ENCODE measurements around the gene PAF1. TPM values are rescaled to one million over a fixed set of nuclear protein-coding genes. Genes with fewer than 3 reads are reported as not detected.

The PAF1 gene
- total and polyA plus RNA-seq, 2 donors (not counting 1 experiment from before 2014, with no cell fraction given): 46.4 to 65.5 TPM

DNA sequence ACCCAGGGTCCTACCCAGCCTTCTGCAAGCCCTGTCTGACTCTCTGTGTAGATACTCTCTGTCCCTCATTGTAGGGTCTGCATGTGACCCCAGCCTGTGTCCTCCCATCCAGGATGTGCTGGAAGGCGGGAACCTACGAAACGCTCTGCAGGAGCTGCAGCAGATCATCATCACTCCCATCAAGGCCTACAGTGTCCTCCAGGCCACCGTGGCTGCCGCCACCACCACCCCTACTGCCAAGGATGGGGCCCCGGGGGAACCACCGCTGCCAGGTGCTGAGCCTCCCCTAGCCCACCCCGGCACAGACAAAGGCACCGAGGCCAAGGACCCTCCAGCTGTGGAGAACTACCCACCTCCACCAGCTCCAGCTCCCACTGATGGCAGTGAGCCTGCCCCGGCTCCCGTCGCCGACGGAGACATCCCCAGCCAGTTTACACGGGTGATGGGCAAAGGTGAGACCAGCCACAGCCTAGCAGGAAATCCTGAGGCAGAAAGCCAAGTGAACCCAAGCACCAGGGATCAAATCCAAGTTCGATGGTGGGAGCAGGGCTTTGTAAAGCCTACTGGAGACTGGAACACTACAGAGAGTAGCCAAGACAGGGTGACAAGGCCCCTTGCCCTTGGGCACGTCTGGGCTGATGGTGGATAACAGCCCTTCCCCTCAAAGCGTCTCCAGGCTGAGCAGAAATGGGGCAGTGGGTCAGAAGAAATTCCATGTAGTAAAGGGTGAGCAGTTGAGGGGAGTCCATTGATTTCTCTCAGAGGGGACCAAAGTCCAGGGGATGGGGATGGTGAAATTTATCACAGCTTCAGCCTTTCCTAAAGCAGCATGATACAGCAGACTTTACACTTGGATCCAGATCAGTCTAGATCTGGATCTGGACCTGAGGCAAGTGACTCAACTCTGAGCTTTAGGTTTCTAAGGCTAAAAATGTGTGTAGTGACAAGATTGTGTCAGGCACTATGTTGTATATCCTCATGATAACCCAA is 13.2 kb downstream of the PAF1 start:
- H2AFZ ChIP-seq (ENCODE audit: low read length): no peak overlapping the region
- no peaks in the 10 kb centered on the region for H3K27me3 ChIP-seq (ENCODE audit: control insufficient read depth, insufficient read depth, low read length)
- DNase-seq (ENCODE audit: low read depth in 2 of 2): no peak
- H3K4me1 ChIP-seq (ENCODE audit: control insufficient read depth, extremely low read depth, insufficient read depth, low read length): peaks cover 8% of the 10 kb centered on the region
- H3K36me3 ChIP-seq (ENCODE audit: control insufficient read depth, insufficient read depth, low read length): peaks cover 38% of the 10 kb centered on the region
- H4K20me1 ChIP-seq (ENCODE audit: control insufficient read depth, extremely low read depth, insufficient read depth, low read length): no peaks in the 10 kb centered on the region
- no peak overlapping the region for H3K9ac ChIP-seq (ENCODE audit: insufficient read depth, low read length)
- TF ChIP-seq, protein P1, sequence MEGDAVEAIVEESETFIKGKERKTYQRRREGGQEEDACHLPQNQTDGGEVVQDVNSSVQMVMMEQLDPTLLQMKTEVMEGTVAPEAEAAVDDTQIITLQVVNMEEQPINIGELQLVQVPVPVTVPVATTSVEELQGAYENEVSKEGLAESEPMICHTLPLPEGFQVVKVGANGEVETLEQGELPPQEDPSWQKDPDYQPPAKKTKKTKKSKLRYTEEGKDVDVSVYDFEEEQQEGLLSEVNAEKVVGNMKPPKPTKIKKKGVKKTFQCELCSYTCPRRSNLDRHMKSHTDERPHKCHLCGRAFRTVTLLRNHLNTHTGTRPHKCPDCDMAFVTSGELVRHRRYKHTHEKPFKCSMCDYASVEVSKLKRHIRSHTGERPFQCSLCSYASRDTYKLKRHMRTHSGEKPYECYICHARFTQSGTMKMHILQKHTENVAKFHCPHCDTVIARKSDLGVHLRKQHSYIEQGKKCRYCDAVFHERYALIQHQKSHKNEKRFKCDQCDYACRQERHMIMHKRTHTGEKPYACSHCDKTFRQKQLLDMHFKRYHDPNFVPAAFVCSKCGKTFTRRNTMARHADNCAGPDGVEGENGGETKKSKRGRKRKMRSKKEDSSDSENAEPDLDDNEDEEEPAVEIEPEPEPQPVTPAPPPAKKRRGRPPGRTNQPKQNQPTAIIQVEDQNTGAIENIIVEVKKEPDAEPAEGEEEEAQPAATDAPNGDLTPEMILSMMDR (conservative IDR thresholded peaks at IDR 0.05 in 1 of 2, IDR thresholded peaks at IDR 0.05 in 1 of 2; ENCODE audit: low read depth in 1 of 2, low read length in 2 of 2): no peak
- no peak for TF ChIP-seq EZH2 (IDR thresholded peaks at IDR 0.05; ENCODE audit: low read length, missing control alignments)
- no peak overlapping the region for H3K4me2 ChIP-seq (ENCODE audit: extremely low read depth, insufficient read depth, low read length)
- H3K27ac ChIP-seq (ENCODE audit: insufficient read depth, low read length): peak overlapping the region; percentile 10
- H3K9me3 ChIP-seq (ENCODE audit: control insufficient read depth, insufficient read depth, low read depth, low read length): no peaks in the 10 kb centered on the region
- H3K4me3 ChIP-seq (replicated peaks in 1 of 4; ENCODE audit: control extremely low read depth in 1 of 4, insufficient read depth in 1 of 4, low read depth in 3 of 4, low read length in 4 of 4): no peak overlapping the region
- H3K79me2 ChIP-seq (ENCODE audit: control insufficient read depth, insufficient read depth, low read length): peaks cover 4% of the 10 kb centered on the region

DNA sequence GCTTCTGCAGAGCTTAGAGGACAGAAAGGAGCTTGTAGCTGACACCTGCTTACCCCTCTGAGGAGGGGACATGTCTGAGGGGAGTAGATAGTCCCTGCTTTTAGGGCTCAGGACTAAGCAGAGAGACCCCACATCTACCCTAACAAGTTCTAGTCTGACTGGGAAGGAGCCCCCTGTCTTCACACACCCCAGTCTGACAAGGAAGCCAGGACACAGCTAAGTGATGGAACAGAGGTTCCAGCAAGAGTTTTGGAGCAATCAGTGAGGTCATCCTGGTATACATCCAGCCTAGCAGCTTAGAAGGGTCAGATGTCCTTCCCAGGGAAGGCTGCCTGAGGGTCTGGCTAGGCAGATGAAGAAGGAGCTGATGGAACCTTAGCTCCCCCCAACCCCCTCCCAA is 15.0 kb downstream of the PAF1 start:
- no peak overlapping the region for H3K27ac ChIP-seq (ENCODE audit: insufficient read depth, low read length)
- no peak for TF ChIP-seq EZH2 (IDR thresholded peaks at IDR 0.05; ENCODE audit: low read length, missing control alignments)
- TF ChIP-seq, protein P1 (conservative IDR thresholded peaks at IDR 0.05 in 1 of 2, IDR thresholded peaks at IDR 0.05 in 1 of 2; ENCODE audit: low read depth in 1 of 2, low read length in 2 of 2): no peak

DNA sequence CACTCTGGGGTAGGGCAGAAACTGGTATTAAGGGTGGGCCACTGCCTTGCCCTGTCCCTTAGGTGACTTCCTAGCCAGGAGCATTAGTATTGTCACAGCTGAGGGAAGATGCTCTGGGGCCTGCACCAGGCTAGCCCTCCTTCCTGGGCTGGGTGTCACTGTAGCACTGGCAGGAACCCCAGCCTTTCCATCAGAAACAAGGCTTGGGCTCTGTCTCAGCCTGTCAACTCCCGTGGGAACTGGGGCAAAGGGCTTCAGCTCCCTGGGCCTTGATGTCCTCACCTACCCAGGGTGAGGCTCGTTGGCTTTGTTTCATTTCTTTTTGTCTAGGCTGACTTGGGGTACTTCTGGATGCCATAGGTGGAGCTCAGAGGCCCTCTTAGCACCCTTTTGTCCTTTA is 18.0 kb downstream of the PAF1 start:
- Histone ChIP-seq H3K9me3 (ENCODE audit: control insufficient read depth, insufficient read depth, low read depth, low read length) (no peaks in the 10 kb centered on the region), H3K4me3 (replicated peaks in 1 of 4; ENCODE audit: control extremely low read depth in 1 of 4, insufficient read depth in 1 of 4, low read depth in 3 of 4, low read length in 4 of 4) (peak overlapping the region in 1 of 4 experiments; percentile 27), H3K27ac (ENCODE audit: insufficient read depth, low read length) (peak overlapping the region; percentile 82), H3K36me3 (ENCODE audit: control insufficient read depth, insufficient read depth, low read length) (peaks cover 26% of the 10 kb centered on the region), H3K27me3 (ENCODE audit: control insufficient read depth, insufficient read depth, low read length) (no peaks in the 10 kb centered on the region), H2AFZ (ENCODE audit: low read length) (no peak overlapping the region), H3K4me1 (ENCODE audit: control insufficient read depth, extremely low read depth, insufficient read depth, low read length) (peaks cover 18% of the 10 kb centered on the region), H3K9ac (ENCODE audit: insufficient read depth, low read length) (peak overlapping the region; percentile 29), H3K4me2 (ENCODE audit: extremely low read depth, insufficient read depth, low read length) (peak overlapping the region; percentile 30), H3K79me2 (ENCODE audit: control insufficient read depth, insufficient read depth, low read length) (peaks cover 4% of the 10 kb centered on the region), H4K20me1 (ENCODE audit: control insufficient read depth, extremely low read depth, insufficient read depth, low read length) (no peaks in the 10 kb centered on the region)
- DNase-seq (ENCODE audit: low read depth in 2 of 2): peak in 1 of 2 donors; percentile 54
- TF ChIP-seq, protein P1 (conservative IDR thresholded peaks at IDR 0.05 in 1 of 2, IDR thresholded peaks at IDR 0.05 in 1 of 2; ENCODE audit: low read depth in 1 of 2, low read length in 2 of 2): no peak
- TF ChIP-seq EZH2 (IDR thresholded peaks at IDR 0.05; ENCODE audit: low read length, missing control alignments): no peak

More for the DNA sequence above, 15.0 kb downstream of the PAF1 start:
- Histone ChIP-seq H3K9ac (ENCODE audit: insufficient read depth, low read length) (no peak overlapping the region), H3K9me3 (ENCODE audit: control insufficient read depth, insufficient read depth, low read depth, low read length) (no peaks in the 10 kb centered on the region), H3K27me3 (ENCODE audit: control insufficient read depth, insufficient read depth, low read length) (no peaks in the 10 kb centered on the region), H3K36me3 (ENCODE audit: control insufficient read depth, insufficient read depth, low read length) (peaks cover 32% of the 10 kb centered on the region), H3K4me1 (ENCODE audit: control insufficient read depth, extremely low read depth, insufficient read depth, low read length) (peaks cover 18% of the 10 kb centered on the region), H3K4me3 (replicated peaks in 1 of 4; ENCODE audit: control extremely low read depth in 1 of 4, insufficient read depth in 1 of 4, low read depth in 3 of 4, low read length in 4 of 4) (no peak overlapping the region), H4K20me1 (ENCODE audit: control insufficient read depth, extremely low read depth, insufficient read depth, low read length) (no peaks in the 10 kb centered on the region), H3K79me2 (ENCODE audit: control insufficient read depth, insufficient read depth, low read length) (peaks cover 4% of the 10 kb centered on the region), H2AFZ (ENCODE audit: low read length) (no peak overlapping the region), H3K4me2 (ENCODE audit: extremely low read depth, insufficient read depth, low read length) (no peak overlapping the region)
- DNase-seq (ENCODE audit: low read depth in 2 of 2): no peak
